Kidney epithelial cell (primary cell): ENCODE measurements around the gene EXOC6. TPM values are rescaled to one million over a fixed set of nuclear protein-coding genes. Genes with fewer than 3 reads are reported as not detected.

Source experiments
- DNase-seq: peaks from one replicate; pipeline ENCODE4 v3.0.0-alpha.2; 2010; ENCODE audit warnings: low read depth
- H3K27me3 ChIP-seq: 2 replicates; pipeline ENCODE4 v1.6.0; 2011; ENCODE audit warnings: low read length; ENCODE audit not compliant: control insufficient read depth, insufficient read depth
- H3K36me3 ChIP-seq: 2 replicates; pipeline ENCODE4 v1.5.1; 2011; ENCODE audit warnings: low read length; ENCODE audit not compliant: control insufficient read depth, insufficient read depth
- H3K4me3 ChIP-seq: 2 replicates; pipeline ENCODE4 v1.5.1; 2011; ENCODE audit warnings: low read depth, mild to moderate bottlenecking, control low read depth, low read length
- CTCF ChIP-seq: IDR thresholded peaks from 2 replicates; pipeline ENCODE4 v1.5.1; 2011; ENCODE audit warnings: mild to moderate bottlenecking, moderate library complexity, low read length, control low read depth, inconsistent platforms; ENCODE audit not compliant: insufficient read depth, poor library complexity, severe bottlenecking
- total RNA-seq: library from RNA; depleted of rRNA; stranded (reverse); fragments of >200 nt; gene quantifications from 2 replicates; pipeline ENCODE4 v1.2.3, GENCODE V29; 2015

The EXOC6 gene
- total RNA-seq, 1 donor from 2014 or later = 10.5 TPM

GRCh38 chr10:93072713-93073538, 224.6 kb downstream of the EXOC6 start:
- Histone ChIP-seq H3K27me3 (peaks cover 82% of the 10 kb centered on the region), H3K36me3 (no peaks in the 10 kb centered on the region), H3K4me3 (no peak overlapping the region)
- DNase-seq = no peak
- no peak for TF ChIP-seq CTCF

- H3K36me3 ChIP-seq = no peaks in the 10 kb centered on the region
- DNase-seq = no peak
- peak within 1 kb of the TSS; percentile 10 for H3K4me3 ChIP-seq
- TF ChIP-seq CTCF = no peak
- peaks cover 75% of the 10 kb centered on the region for H3K27me3 ChIP-seq
Observed at GRCh38 chr10:93073539-93074146, 225.3 kb downstream of the EXOC6 start, which contains the start of gene CYP26A1. Gene CYP26A1, plus strand, starts transcription at chr10:93073893. Its CDS starts 42 bp downstream, at chr10:93073935.

- H3K27me3 ChIP-seq = peaks cover 69% of the 10 kb centered on the region
- TF ChIP-seq CTCF = no peak
Observed at GRCh38 chr10:93074147-93074596, 225.9 kb downstream of the EXOC6 start.

GRCh38 chr10:93074597-93075368, 226.5 kb downstream of the EXOC6 start:
- Histone ChIP-seq H3K36me3 (no peaks in the 10 kb centered on the region), H3K4me3 (no peak overlapping the region), H3K27me3 (peaks cover 69% of the 10 kb centered on the region)
- TF ChIP-seq CTCF = no peak
- no peak for DNase-seq

More at GRCh38 chr10:93074147-93074596, 225.9 kb downstream of the EXOC6 start:
- no peak for DNase-seq
- Histone ChIP-seq H3K4me3 (peak overlapping the region; percentile 10), H3K36me3 (no peaks in the 10 kb centered on the region)

- no peak for TF ChIP-seq CTCF
- Histone ChIP-seq H3K36me3 (no peaks in the 10 kb centered on the region), H3K27me3 (peaks cover 65% of the 10 kb centered on the region), H3K4me3 (no peak overlapping the region)
- no peak for DNase-seq
Observed at GRCh38 chr10:93075369-93076221, 227.3 kb downstream of the EXOC6 start.
